ENCODE results near the gene C11orf68. TPM values are rescaled to one million over a fixed set of nuclear protein-coding genes. Genes with fewer than 3 reads are reported as not detected.

C11orf68 gene
- total RNA-seq, 1 experiment from 2014 or later, result 20.1 TPM

GRCh38 chr11:65961267-65962140 is 42.6 kb upstream of the C11orf68 start, which contains the start of gene SART1:
TSS of gene SART1 (plus strand) at chr11:65961734. CDS start at chr11:65961781, 47 bp downstream.
- Mint-ChIP-seq H3K27me3 (ENCODE audit: insufficient read depth, unreplicated experiment) (no peaks in the 10 kb centered on the region), H3K27ac (ENCODE audit: unreplicated experiment) (peak within 1 kb of the TSS; percentile 95), H3K36me3 (ENCODE audit: insufficient read depth, unreplicated experiment) (peaks cover 40% of the 10 kb centered on the region), H3K4me1 (ENCODE audit: low read depth, unreplicated experiment) (peaks cover 13% of the 10 kb centered on the region), H3K4me3 (ENCODE audit: unreplicated experiment) (peak within 1 kb of the TSS; percentile 72), H3K9me3 (ENCODE audit: unreplicated experiment) (no peaks in the 10 kb centered on the region)
- Histone ChIP-seq H3K9me3 (no peaks in the 10 kb centered on the region), H3K4me3 (ENCODE audit: low read depth, low read length) (peak within 1 kb of the TSS; percentile 94), H3K36me3 (ENCODE audit: control insufficient read depth, insufficient read depth, low read length) (peaks cover 1% of the 10 kb centered on the region), H3K27me3 (replicated peaks; ENCODE audit: control insufficient read depth, insufficient read depth, low read length) (no peaks in the 10 kb centered on the region), H3K4me1 (peaks cover 17% of the 10 kb centered on the region)
- BruUV-seq (replicated peaks), result TSS peak; percentile 96
- DNase-seq, result peak; percentile 96 to 98
- ChIA-PET CTCF (interaction anchor here (1.0 to 2.3 kb wide), 3 partner anchors 71 to 101 kb away, joined by 3 to 6 read pairs (median 4); partner anchors contain the start of genes CCDC85B, FIBP and MUS81), POLR2A (interaction anchor here (0.9 kb wide), 1 partner anchor 90 kb away, joined by 3 read pairs; no protein-coding TSS in a partner anchor)
- TF ChIP-seq, protein P1, sequence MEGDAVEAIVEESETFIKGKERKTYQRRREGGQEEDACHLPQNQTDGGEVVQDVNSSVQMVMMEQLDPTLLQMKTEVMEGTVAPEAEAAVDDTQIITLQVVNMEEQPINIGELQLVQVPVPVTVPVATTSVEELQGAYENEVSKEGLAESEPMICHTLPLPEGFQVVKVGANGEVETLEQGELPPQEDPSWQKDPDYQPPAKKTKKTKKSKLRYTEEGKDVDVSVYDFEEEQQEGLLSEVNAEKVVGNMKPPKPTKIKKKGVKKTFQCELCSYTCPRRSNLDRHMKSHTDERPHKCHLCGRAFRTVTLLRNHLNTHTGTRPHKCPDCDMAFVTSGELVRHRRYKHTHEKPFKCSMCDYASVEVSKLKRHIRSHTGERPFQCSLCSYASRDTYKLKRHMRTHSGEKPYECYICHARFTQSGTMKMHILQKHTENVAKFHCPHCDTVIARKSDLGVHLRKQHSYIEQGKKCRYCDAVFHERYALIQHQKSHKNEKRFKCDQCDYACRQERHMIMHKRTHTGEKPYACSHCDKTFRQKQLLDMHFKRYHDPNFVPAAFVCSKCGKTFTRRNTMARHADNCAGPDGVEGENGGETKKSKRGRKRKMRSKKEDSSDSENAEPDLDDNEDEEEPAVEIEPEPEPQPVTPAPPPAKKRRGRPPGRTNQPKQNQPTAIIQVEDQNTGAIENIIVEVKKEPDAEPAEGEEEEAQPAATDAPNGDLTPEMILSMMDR (IDR thresholded peaks at IDR 0.05; ENCODE audit: insufficient read depth in 1 of 2, low read depth in 1 of 2, low read length in 1 of 2, severe bottlenecking in 1 of 2, unreplicated experiment in 1 of 2), result no peak
- intact Hi-C loops (cut with micrococcal nuclease; ENCODE audit: unreplicated experiment), result loop anchor here (1.0 to 5.0 kb wide), 4 partner anchors 9 to 71 kb away; partner anchors contain the start of genes BANF1, C11orf68, CCDC85B and DRAP1

- no peaks in the 10 kb centered on the region for H3K27me3 Mint-ChIP-seq (ENCODE audit: insufficient read depth, unreplicated experiment)
- TF ChIP-seq, protein P1 (IDR thresholded peaks at IDR 0.05; ENCODE audit: insufficient read depth in 1 of 2, low read depth in 1 of 2, low read length in 1 of 2, severe bottlenecking in 1 of 2, unreplicated experiment in 1 of 2), result no peak
- H3K27ac Mint-ChIP-seq (ENCODE audit: unreplicated experiment), result peak overlapping the region; percentile 95
- Histone ChIP-seq H3K4me1 (peaks cover 18% of the 10 kb centered on the region), H3K4me3 (ENCODE audit: low read depth, low read length) (peak overlapping the region; percentile 94), H3K36me3 (ENCODE audit: control insufficient read depth, insufficient read depth, low read length) (peaks cover 1% of the 10 kb centered on the region; the same call in 1 of the 2 replicates), H3K27me3 (replicated peaks; ENCODE audit: control insufficient read depth, insufficient read depth, low read length) (no peaks in the 10 kb centered on the region), H3K9me3 (no peaks in the 10 kb centered on the region)
- CTCF ChIA-PET, result interaction anchor here (1.0 to 2.3 kb wide), 2 partner anchors 73 to 101 kb away, joined by 4 to 6 read pairs; partner anchors contain the start of genes FIBP and MUS81
- intact Hi-C loops (cut with micrococcal nuclease; ENCODE audit: unreplicated experiment), result loop anchor here (1.0 to 5.0 kb wide), 4 partner anchors 9 to 70 kb away; partner anchors contain the start of genes BANF1, C11orf68, CCDC85B and DRAP1
- peak overlapping the region; percentile 72 for H3K4me3 Mint-ChIP-seq (ENCODE audit: unreplicated experiment)
- POLR2A ChIA-PET, result no interaction called here
- BruUV-seq (replicated peaks), result no TSS peak
- no peak for DNase-seq
- no peaks in the 10 kb centered on the region for H3K9me3 Mint-ChIP-seq (ENCODE audit: unreplicated experiment)
- H3K36me3 Mint-ChIP-seq (ENCODE audit: insufficient read depth, unreplicated experiment), result peaks cover 36% of the 10 kb centered on the region
- peaks cover 13% of the 10 kb centered on the region for H3K4me1 Mint-ChIP-seq (ENCODE audit: low read depth, unreplicated experiment)
These were observed 42.0 kb upstream of the C11orf68 start for GRCh38 chr11:65960824-65961266.

DNA sequence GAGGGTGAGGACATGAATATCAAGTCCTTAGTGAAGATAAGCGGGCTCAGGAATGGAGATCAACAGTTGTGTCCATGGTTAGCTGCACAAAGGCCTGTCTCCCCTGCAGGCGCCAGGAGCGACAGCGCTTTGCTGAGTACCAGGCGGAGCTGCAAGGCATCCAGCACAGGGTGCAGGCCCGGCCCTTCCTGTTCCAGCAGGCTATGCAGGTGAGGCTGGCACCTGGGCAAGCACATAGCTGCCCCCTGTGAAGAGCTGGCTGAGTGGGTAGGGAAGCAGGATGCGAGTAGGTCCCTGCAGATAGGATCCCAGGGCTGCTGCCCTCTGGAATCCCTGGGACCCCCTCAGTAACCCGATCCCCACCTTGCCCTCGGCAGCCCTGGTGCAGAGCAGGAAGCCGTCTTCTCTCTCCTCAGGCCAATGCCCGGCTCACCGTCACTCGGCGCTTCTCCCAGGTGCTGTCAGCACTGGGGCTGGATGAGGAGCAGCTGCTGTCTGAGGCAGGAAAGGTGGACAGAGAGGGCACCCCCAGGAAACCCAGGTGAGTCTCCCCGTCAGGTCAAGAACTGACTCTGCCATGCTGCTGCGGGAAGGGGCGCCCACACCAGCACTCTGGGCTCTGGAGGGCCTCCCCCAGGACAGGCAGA is 40.0 kb upstream of the C11orf68 start:
- Mint-ChIP-seq H3K27ac (ENCODE audit: unreplicated experiment) (no peak overlapping the region), H3K27me3 (ENCODE audit: insufficient read depth, unreplicated experiment) (no peaks in the 10 kb centered on the region), H3K4me3 (ENCODE audit: unreplicated experiment) (no peak overlapping the region), H3K9me3 (ENCODE audit: unreplicated experiment) (no peaks in the 10 kb centered on the region), H3K4me1 (ENCODE audit: low read depth, unreplicated experiment) (peaks cover 13% of the 10 kb centered on the region), H3K36me3 (ENCODE audit: insufficient read depth, unreplicated experiment) (peaks cover 21% of the 10 kb centered on the region)
- H3K9me3 ChIP-seq, result no peaks in the 10 kb centered on the region
- TF ChIP-seq, protein P1 (IDR thresholded peaks at IDR 0.05; ENCODE audit: insufficient read depth in 1 of 2, low read depth in 1 of 2, low read length in 1 of 2, severe bottlenecking in 1 of 2, unreplicated experiment in 1 of 2), result no peak
- peaks cover 18% of the 10 kb centered on the region for H3K4me1 ChIP-seq
- H3K36me3 ChIP-seq (ENCODE audit: control insufficient read depth, insufficient read depth, low read length), result no peaks in the 10 kb centered on the region
- intact Hi-C loops (cut with micrococcal nuclease; ENCODE audit: unreplicated experiment), result no loop called here
- POLR2A ChIA-PET, result no interaction called here
- no TSS peak for BruUV-seq (replicated peaks)
- no peak for DNase-seq
- CTCF ChIA-PET, result no interaction called here
- no peak overlapping the region for H3K4me3 ChIP-seq (ENCODE audit: low read depth, low read length)
- no peaks in the 10 kb centered on the region for H3K27me3 ChIP-seq (replicated peaks; ENCODE audit: control insufficient read depth, insufficient read depth, low read length)
